ENCODE measurements around the gene DAD1. TPM values are rescaled to one million over a fixed set of nuclear protein-coding genes. Genes with fewer than 3 reads are reported as not detected.
"Not testable (repeated sequence)": the region's sequence is repeated elsewhere in the genome, so short reads cannot be mapped to it uniquely, and the experiment has no call there.

DAD1 gene
- total RNA-seq: 179 TPM
- polyA plus RNA-seq (ENCODE audit: insufficient read depth in 1 of 8, insufficient read length in 8 of 8, low replicate concordance in 1 of 8): 100 to 1,000 TPM; 116 to 168 (median 138) TPM
- long read RNA-seq, donor 1, transcript DAD1-201 (3 exons, 731 nt): major isoform, 30 of 30 reads
- long read RNA-seq, donor 1, partial matches to known transcripts: 0 of 30 reads
- long read RNA-seq, donor 1, other reads (novel, unspliced or antisense): 0 of 30 reads
- long read RNA-seq, donor 2, transcript DAD1-201 (3 exons, 731 nt): major isoform, 17 of 17 reads
- long read RNA-seq, donor 2, partial matches to known transcripts: 0 of 17 reads
- long read RNA-seq, donor 2, other reads (novel, unspliced or antisense): 0 of 17 reads
- long read RNA-seq, donor 3, transcript DAD1-201 (3 exons, 731 nt): major isoform, 57 of 62 reads
- long read RNA-seq, donor 3, partial matches to known transcripts: 5 of 62 reads
- long read RNA-seq, donor 3, other reads (novel, unspliced or antisense): 0 of 62 reads
- long read RNA-seq, donor 4, transcript DAD1-201 (3 exons, 731 nt): major isoform, 62 of 72 reads
- long read RNA-seq, donor 4, partial matches to known transcripts: 10 of 72 reads
- long read RNA-seq, donor 4, other reads (novel, unspliced or antisense): 0 of 72 reads
- long read RNA-seq, donor 5, transcript DAD1-201 (3 exons, 731 nt): major isoform, 226 of 273 reads
- long read RNA-seq, donor 5, partial matches to known transcripts: 45 of 273 reads
- long read RNA-seq, donor 5, other reads (novel, unspliced or antisense): 0 of 273 reads
- long read RNA-seq, donor 6, transcript DAD1-201 (3 exons, 731 nt): major isoform, 136 of 167 reads
- long read RNA-seq, donor 6, partial matches to known transcripts: 31 of 167 reads
- long read RNA-seq, donor 6, other reads (novel, unspliced or antisense): 0 of 167 reads
- long read RNA-seq, donor 7, transcript DAD1-201 (3 exons, 731 nt): major isoform, 145 of 175 reads
- long read RNA-seq, donor 7, partial matches to known transcripts: 30 of 175 reads
- long read RNA-seq, donor 7, other reads (novel, unspliced or antisense): 0 of 175 reads
- long read RNA-seq, donor 8, transcript DAD1-201 (3 exons, 731 nt): major isoform, 93 of 114 reads
- long read RNA-seq, donor 8, partial matches to known transcripts: 19 of 114 reads
- long read RNA-seq, donor 8, other reads (novel, unspliced or antisense): 0 of 114 reads
- long read RNA-seq, donor 9, transcript DAD1-201 (3 exons, 731 nt): major isoform, 81 of 99 reads
- long read RNA-seq, donor 9, partial matches to known transcripts: 17 of 99 reads
- long read RNA-seq, donor 9, other reads (novel, unspliced or antisense): 0 of 99 reads
- long read RNA-seq, donor 10, transcript DAD1-201 (3 exons, 731 nt): major isoform, 122 of 146 reads
- long read RNA-seq, donor 10, partial matches to known transcripts: 24 of 146 reads
- long read RNA-seq, donor 10, other reads (novel, unspliced or antisense): 0 of 146 reads
- long read RNA-seq, donor 11, transcript DAD1-201 (3 exons, 731 nt): major isoform, 99 of 110 reads
- long read RNA-seq, donor 11, partial matches to known transcripts: 11 of 110 reads
- long read RNA-seq, donor 11, other reads (novel, unspliced or antisense): 0 of 110 reads

DNA sequence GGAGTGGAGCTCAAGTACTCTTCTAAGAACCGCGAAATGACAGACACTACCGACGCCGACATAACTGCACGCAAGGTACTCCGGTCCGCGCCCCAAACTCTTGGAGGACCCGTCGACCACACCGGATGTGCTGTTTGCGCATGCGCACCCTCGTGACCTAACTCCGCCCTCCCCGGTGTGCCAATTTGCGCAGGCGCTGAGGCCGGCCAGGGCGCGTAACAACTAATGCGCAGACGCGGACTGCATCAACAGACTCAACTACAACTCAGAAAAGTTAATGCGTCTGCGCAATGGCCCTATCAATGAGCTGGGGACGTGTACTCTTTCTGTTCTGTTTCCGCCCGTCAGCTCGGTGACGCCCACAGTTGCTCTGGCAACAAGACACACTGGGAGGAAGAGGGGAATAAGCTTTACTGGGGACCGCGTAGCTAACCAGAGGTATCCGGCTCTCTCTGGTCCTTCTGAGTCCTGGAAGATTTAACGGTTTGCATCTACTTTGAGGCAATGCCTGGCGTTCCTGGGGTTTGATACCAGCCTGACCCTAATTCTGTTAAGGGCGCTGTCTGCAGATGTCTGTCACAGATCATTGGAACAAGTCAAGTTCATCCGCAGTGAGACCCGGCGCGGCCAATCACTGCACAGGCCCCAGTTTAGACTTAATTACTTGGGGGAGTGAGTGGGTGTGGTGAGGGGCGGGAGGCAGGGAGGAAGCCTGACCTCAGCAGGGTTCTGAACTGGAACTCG, at the start of gene DAD1:
Gene DAD1 (minus strand): TSS at position 129 of the 744 bp plus-strand sequence. CDS start 67 bp downstream, at position 62.
- Histone ChIP-seq H3K27ac (ENCODE audit: low read length) (peak within 1 kb of the TSS; percentile 100), H3K4me3 (ENCODE audit: low read length) (peak within 1 kb of the TSS; percentile 88), H3K27me3 (ENCODE audit: control insufficient read depth, insufficient read depth, low read length) (peaks cover 11% of the 10 kb centered on the region), H3K36me3 (ENCODE audit: control insufficient read depth, insufficient read depth, low read length) (peaks cover 4% of the 10 kb centered on the region), H3K4me1 (ENCODE audit: control insufficient read depth, insufficient read depth, low read length) (peaks cover 12% of the 10 kb centered on the region), H3K9me3 (replicated peaks; ENCODE audit: control insufficient read depth, low read depth, low read length) (no peaks in the 10 kb centered on the region)
- peak; percentile 100 for DNase-seq
- 0% methylated on average over 42 of the region's 44 CpGs for WGBS (ENCODE audit: insufficient coverage)

DNA sequence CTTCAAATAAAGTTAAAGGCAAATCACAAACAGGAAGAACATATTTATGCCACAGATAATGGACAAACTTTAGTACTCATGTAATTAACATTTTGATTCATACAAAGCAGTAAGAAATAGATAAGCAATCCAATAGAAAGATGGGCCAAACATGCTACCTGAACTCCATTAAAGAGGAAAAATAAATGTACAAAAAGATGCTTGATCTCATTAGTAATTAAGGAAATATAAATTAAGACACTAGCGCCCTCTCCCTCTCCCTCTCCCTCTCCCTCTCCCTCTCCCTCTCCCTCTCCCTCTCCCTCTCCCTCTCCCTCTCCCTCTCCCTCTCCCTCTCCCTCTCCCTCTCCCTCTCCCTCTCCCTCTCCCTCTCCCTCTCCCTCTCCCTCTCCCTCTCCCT, 47.0 kb upstream of the DAD1 start:
- WGBS (ENCODE audit: insufficient coverage): no CpG with 5 or more reads among the region's 1 CpG
- not testable (repeated sequence) for H3K27ac ChIP-seq (ENCODE audit: low read length); H3K36me3 ChIP-seq (ENCODE audit: control insufficient read depth, insufficient read depth, low read length); H3K4me1 ChIP-seq (ENCODE audit: control insufficient read depth, insufficient read depth, low read length); H3K9me3 ChIP-seq (replicated peaks; ENCODE audit: control insufficient read depth, low read depth, low read length); H3K4me3 ChIP-seq (ENCODE audit: low read length); DNase-seq; H3K27me3 ChIP-seq (ENCODE audit: control insufficient read depth, insufficient read depth, low read length)

DNA sequence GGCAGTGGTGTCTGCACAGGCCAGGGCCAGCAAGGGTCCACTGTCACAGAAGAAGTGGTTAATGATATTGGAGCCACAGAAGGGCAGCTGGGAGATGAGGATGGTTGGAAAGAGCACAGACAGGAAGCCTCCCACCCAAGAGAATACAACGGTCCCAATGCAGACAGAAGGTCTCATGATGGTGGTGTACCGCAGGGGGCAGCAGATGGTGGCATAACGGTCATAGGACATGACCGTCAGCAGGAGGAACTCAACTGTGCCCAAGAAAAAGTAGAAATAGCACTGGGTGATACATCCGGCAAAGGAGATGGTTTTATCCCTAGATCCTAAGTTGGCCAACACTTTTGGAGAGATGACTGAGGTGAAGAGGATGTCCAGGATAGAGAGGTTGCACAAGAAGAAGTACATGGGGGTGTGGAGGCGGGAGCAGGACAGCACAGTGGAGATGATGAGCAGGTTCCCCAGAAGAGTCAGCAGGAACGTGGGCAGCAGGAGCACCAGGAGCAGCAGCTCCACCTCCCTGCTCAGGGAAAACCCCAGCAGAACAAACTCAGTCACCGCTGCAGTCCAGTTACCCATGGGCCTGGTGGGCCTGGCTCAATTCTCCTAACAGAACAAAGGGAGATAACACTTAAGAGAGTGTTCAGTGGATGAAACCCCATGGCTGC, 45.3 kb upstream of the DAD1 start:
- H3K27me3 ChIP-seq (ENCODE audit: control insufficient read depth, insufficient read depth, low read length): no peaks in the 10 kb centered on the region
- no peaks in the 10 kb centered on the region for H3K36me3 ChIP-seq (ENCODE audit: control insufficient read depth, insufficient read depth, low read length)
- no peak overlapping the region for H3K4me3 ChIP-seq (ENCODE audit: low read length)
- no peak for DNase-seq
- H3K27ac ChIP-seq (ENCODE audit: low read length): no peak overlapping the region
- H3K9me3 ChIP-seq (replicated peaks; ENCODE audit: control insufficient read depth, low read depth, low read length): no peaks in the 10 kb centered on the region
- 66% methylated on average over 6 of the region's 8 CpGs for WGBS (ENCODE audit: insufficient coverage)
- no peaks in the 10 kb centered on the region for H3K4me1 ChIP-seq (ENCODE audit: control insufficient read depth, insufficient read depth, low read length)

DNA sequence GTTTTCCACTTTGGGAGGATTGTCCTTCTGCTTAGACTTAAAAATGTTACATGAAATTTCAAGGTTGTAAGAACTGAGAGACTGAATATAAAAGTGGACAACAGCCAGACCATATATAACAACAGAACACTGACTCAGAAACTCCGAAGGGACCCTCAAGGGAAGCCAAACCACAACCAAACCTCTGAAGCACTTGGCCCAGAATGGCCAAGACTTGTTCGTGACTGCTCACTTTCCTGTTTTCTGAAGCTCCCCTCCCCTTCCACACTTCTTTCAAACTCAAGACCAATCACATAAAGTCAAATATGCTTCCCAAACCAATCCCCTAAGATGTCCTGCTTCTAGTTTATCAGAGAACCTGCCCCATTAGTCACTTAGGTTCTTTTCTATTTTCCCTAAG, 41.5 kb upstream of the DAD1 start:
- H3K27ac ChIP-seq (ENCODE audit: low read length): no peak overlapping the region
- 40% methylated on average over 2 of the region's 2 CpGs for WGBS (ENCODE audit: insufficient coverage)
- H3K36me3 ChIP-seq (ENCODE audit: control insufficient read depth, insufficient read depth, low read length): no peaks in the 10 kb centered on the region
- no peak overlapping the region for H3K4me3 ChIP-seq (ENCODE audit: low read length)
- H3K4me1 ChIP-seq (ENCODE audit: control insufficient read depth, insufficient read depth, low read length): no peaks in the 10 kb centered on the region
- no peak for DNase-seq
- no peaks in the 10 kb centered on the region for H3K9me3 ChIP-seq (replicated peaks; ENCODE audit: control insufficient read depth, low read depth, low read length)
- no peaks in the 10 kb centered on the region for H3K27me3 ChIP-seq (ENCODE audit: control insufficient read depth, insufficient read depth, low read length)

DNA sequence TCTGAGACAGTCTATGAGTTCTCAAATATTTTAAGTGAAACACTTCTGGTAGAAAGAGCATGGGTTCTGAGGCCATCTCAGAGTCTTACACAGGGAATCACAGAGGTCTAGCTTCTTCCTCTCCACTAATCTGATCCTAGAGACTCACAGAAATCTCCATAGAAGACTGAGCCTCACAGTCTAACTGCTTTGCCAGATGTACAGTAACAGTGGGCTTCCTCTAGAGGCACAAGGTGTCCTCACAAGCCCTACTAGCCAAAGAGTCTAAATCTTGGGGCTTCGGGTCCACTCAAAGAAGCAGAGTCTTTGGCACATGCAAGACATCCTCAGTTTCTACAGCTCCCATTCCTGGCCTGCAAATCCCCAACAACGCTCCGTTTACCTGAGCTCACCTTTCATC, 41.0 kb upstream of the DAD1 start:
- Histone ChIP-seq H3K36me3 (ENCODE audit: control insufficient read depth, insufficient read depth, low read length) (no peaks in the 10 kb centered on the region), H3K27me3 (ENCODE audit: control insufficient read depth, insufficient read depth, low read length) (no peaks in the 10 kb centered on the region), H3K9me3 (replicated peaks; ENCODE audit: control insufficient read depth, low read depth, low read length) (no peaks in the 10 kb centered on the region), H3K4me3 (ENCODE audit: low read length) (no peak overlapping the region), H3K27ac (ENCODE audit: low read length) (no peak overlapping the region), H3K4me1 (ENCODE audit: control insufficient read depth, insufficient read depth, low read length) (no peaks in the 10 kb centered on the region)
- 100% methylated on average over 1 of the region's 3 CpGs for WGBS (ENCODE audit: insufficient coverage)
- no peak for DNase-seq

DNA sequence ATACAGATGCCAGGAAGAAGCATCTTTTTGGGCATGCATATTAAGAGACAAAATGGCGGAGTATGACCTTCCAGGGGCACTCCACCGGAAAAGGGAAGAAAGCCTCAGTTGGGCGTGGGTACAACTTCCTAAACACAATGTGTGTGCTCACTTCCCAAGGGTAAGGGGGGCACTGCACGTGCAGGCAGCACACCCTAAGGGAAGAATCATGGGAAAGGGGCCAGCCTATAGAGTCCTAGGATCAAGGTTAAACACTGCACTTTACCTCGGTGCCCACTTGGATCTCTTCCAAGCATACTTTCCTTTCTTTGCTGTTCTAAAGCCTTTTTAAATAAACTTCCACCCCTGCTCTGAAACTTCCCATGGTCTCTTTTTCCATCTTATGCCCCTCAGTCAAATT, 40.3 kb upstream of the DAD1 start:
- Histone ChIP-seq H3K27me3 (ENCODE audit: control insufficient read depth, insufficient read depth, low read length) (no peaks in the 10 kb centered on the region), H3K36me3 (ENCODE audit: control insufficient read depth, insufficient read depth, low read length) (no peaks in the 10 kb centered on the region), H3K27ac (ENCODE audit: low read length) (no peak overlapping the region), H3K9me3 (replicated peaks; ENCODE audit: control insufficient read depth, low read depth, low read length) (no peaks in the 10 kb centered on the region), H3K4me3 (ENCODE audit: low read length) (no peak overlapping the region), H3K4me1 (ENCODE audit: control insufficient read depth, insufficient read depth, low read length) (no peaks in the 10 kb centered on the region)
- no peak for DNase-seq
- 72% methylated on average over 5 of the region's 5 CpGs for WGBS (ENCODE audit: insufficient coverage)

DNA sequence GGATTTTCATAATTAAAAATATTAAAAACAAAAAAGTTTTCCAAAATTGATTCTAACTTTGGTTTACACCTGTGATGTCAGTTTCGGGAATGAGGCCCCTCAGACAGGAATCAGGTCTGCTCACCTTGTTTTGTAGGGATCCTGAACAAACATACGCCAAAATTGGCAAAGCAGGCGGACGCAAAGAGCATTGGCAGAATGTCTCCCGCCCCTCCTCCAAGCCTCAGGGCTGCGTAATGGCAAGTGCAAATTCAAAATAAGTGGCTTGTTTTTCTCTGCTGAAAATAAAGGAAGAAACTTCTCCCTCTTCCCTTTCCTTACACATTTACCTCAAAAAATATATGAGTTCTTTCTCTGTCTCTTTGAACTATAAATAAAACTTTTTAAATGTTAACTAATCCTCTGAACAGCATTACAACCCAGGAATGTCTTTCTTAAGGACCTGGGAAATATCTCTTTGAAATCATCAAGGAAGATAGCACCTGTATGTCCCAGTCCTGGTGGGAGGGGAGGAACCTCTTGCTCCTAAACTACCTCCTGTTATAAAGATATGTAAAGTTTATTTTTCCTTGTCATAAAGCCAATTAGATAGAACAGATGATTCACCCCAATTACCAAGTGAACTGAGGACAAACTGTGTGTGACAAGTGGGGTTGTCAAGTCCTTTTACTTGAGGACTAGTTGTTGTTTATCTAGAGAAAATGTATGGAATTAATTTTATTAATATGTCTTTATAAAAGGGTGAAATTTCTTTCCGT, 38.7 kb upstream of the DAD1 start:
- H3K4me3 ChIP-seq (ENCODE audit: low read length): no peak overlapping the region
- no peaks in the 10 kb centered on the region for H3K36me3 ChIP-seq (ENCODE audit: control insufficient read depth, insufficient read depth, low read length)
- WGBS (ENCODE audit: insufficient coverage): 78% methylated on average over 4 of the region's 7 CpGs
- H3K27me3 ChIP-seq (ENCODE audit: control insufficient read depth, insufficient read depth, low read length): no peaks in the 10 kb centered on the region
- DNase-seq: no peak
- no peak overlapping the region for H3K27ac ChIP-seq (ENCODE audit: low read length)
- no peaks in the 10 kb centered on the region for H3K9me3 ChIP-seq (replicated peaks; ENCODE audit: control insufficient read depth, low read depth, low read length)
- H3K4me1 ChIP-seq (ENCODE audit: control insufficient read depth, insufficient read depth, low read length): no peaks in the 10 kb centered on the region

DNA sequence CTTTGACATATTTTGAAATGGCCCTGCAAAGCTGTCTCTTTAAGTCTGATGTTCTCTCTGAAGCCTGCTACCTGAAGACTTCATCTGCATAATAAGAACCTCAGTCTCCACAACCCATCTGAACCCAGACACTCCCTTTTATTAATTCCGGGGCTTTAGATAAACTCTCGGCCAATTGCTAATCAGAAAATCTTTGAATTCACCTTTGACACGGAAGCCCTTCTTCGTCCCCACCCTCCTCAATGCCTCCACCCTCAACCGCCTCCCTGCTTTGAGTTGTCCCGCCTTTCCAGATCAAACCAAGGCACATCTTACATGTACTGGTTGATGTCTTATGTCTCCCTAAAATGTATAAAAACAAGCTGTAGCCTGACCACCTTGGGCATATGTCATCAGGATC, 37.6 kb upstream of the DAD1 start:
- no peaks in the 10 kb centered on the region for H3K36me3 ChIP-seq (ENCODE audit: control insufficient read depth, insufficient read depth, low read length)
- no peaks in the 10 kb centered on the region for H3K4me1 ChIP-seq (ENCODE audit: control insufficient read depth, insufficient read depth, low read length)
- no peak overlapping the region for H3K27ac ChIP-seq (ENCODE audit: low read length)
- DNase-seq: no peak
- no peak overlapping the region for H3K4me3 ChIP-seq (ENCODE audit: low read length)
- no peaks in the 10 kb centered on the region for H3K27me3 ChIP-seq (ENCODE audit: control insufficient read depth, insufficient read depth, low read length)
- 90% methylated on average over 2 of the region's 6 CpGs for WGBS (ENCODE audit: insufficient coverage)
- H3K9me3 ChIP-seq (replicated peaks; ENCODE audit: control insufficient read depth, low read depth, low read length): no peaks in the 10 kb centered on the region

Measured in muscle of leg (tissue), 16 donors.